Ectodermal cell (in vitro differentiated cells): ENCODE results near the gene KRI1.
A peak's percentile ranks its signal among the peaks of the same experiment; 100 is the strongest.
"Not testable (repeated sequence)": the region's sequence is repeated elsewhere in the genome, so short reads cannot be mapped to it uniquely, and the experiment has no call there.

Source experiments
- H3K27ac ChIP-seq: 2 replicates; pipeline ENCODE4 v1.7.0; 2013; ENCODE audit warnings: mild to moderate bottlenecking, low read depth, low read length; ENCODE audit not compliant: insufficient read depth, poor library complexity, severe bottlenecking
- H3K27me3 ChIP-seq: 2 replicates; pipeline ENCODE4 v1.7.0; 2013; ENCODE audit warnings: mild to moderate bottlenecking, low read length; ENCODE audit not compliant: insufficient read depth, control insufficient read depth, poor library complexity, severe bottlenecking
- H3K36me3 ChIP-seq: one replicate; pipeline ENCODE4 v1.7.0; 2013; ENCODE audit warnings: low read length; ENCODE audit not compliant: control insufficient read depth, insufficient read depth
- H3K4me1 ChIP-seq: one replicate; pipeline ENCODE4 v1.7.0; 2013; ENCODE audit warnings: low read length; ENCODE audit not compliant: control insufficient read depth, insufficient read depth
- H3K4me3 ChIP-seq: 2 replicates; pipeline ENCODE4 v1.7.0; 2013; ENCODE audit warnings: low read depth, low read length, control low read depth; ENCODE audit not compliant: insufficient read depth
- H3K9me3 ChIP-seq: 2 replicates; pipeline ENCODE4 v1.7.0; 2013; ENCODE audit warnings: mild to moderate bottlenecking, low read length, moderate library complexity; ENCODE audit not compliant: control insufficient read depth
- WGBS, 2 experiments: methylation state at CpG; one replicate each; pipeline ENCODE4 v1.1.7; 2013; ENCODE audit warnings: missing lambda C conversion rate in 2 of 2; 5-methylcytosine and 5-hydroxymethylcytosine counted together

KRI1 gene

DNA sequence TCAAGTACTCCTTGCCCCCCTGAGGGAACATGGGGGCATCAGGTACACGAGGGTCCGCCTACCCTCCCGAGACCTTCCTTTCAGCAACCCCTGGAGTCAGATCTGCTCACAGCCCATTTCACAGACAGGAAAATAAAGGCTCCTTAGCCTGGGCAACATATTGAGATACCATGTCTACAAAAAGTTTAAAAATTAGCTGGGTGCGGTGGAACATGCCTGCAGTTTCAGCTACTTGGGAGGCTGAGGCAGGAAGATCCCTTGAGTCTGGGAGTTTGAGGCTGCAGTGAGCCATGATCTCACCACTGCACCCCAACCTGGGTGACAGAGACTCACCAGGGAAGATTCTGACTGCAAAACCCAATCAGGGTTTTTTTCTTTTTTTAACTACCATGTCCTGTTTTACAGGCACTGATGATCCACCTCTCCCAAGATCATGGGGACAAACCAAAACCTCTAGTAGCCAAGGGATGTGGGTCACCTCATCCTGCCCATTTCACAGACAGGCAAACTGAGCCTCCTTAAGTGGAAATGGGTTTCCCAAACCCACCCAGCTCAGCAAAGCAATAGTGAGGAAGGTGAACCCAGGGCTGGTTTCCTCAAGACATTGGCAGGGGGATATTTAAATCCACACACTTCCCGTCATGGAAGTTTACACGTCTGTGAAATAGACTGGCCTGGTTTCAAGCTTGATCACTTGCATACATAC lies 9.4 kb upstream of the KRI1 start:
- H3K9me3 ChIP-seq, result no peaks in the 10 kb centered on the region
- no peaks in the 10 kb centered on the region for H3K27me3 ChIP-seq
- H3K27ac ChIP-seq, result no peak overlapping the region
- H3K4me1 ChIP-seq, result no peaks in the 10 kb centered on the region
- 89 to 92% methylated on average over 6 of the region's 6 CpGs for WGBS, 2 experiments
- no peak overlapping the region for H3K4me3 ChIP-seq
- H3K36me3 ChIP-seq, result no peaks in the 10 kb centered on the region

DNA sequence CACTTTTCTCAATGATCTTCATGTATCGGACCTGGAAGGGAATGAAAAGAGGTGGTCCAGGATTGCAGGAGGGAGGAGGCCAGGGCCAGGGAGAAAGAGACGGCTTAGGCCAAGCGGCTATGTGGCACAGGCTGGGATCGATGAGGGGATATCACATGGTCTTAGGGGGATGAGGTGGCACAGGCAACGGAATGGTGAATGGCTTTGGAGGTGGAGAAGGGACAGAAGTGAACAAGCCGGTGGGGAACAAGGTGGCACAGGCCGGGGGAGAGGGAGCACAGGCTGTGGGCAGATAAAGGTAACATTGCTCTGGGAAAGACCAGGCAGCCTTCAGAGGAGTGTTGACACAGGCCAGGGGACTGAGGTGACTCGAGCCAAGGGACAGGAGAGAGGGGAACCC lies 8.7 kb upstream of the KRI1 start:
- Histone ChIP-seq H3K9me3 (no peaks in the 10 kb centered on the region), H3K27me3 (no peaks in the 10 kb centered on the region), H3K27ac (no peak overlapping the region), H3K36me3 (no peaks in the 10 kb centered on the region), H3K4me3 (no peak overlapping the region), H3K4me1 (no peaks in the 10 kb centered on the region)
- WGBS, 2 experiments, result 92 to 93% methylated on average over 8 of the region's 8 CpGs

DNA sequence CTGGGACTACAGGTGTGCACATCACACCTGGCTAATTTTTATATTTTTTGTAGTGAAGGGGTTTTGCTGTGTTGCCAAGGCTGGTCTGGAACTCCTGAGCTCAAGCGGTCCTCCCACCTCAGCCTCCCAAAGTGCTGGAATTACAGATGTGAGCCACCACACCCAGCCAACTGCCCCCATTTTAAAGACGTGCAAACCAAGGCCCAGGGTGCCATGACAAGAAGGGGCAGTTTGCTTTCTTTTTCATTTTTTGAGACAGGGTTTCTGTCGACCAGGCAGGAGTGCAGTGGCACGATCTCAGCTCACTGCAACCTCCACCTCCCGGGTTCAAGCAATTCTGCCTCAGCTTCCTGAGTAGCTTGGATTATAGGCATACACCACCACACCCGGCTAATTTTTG lies 8.0 kb upstream of the KRI1 start:
- WGBS, 2 experiments, result 94 to 96% methylated on average over 6 of the region's 6 CpGs

DNA sequence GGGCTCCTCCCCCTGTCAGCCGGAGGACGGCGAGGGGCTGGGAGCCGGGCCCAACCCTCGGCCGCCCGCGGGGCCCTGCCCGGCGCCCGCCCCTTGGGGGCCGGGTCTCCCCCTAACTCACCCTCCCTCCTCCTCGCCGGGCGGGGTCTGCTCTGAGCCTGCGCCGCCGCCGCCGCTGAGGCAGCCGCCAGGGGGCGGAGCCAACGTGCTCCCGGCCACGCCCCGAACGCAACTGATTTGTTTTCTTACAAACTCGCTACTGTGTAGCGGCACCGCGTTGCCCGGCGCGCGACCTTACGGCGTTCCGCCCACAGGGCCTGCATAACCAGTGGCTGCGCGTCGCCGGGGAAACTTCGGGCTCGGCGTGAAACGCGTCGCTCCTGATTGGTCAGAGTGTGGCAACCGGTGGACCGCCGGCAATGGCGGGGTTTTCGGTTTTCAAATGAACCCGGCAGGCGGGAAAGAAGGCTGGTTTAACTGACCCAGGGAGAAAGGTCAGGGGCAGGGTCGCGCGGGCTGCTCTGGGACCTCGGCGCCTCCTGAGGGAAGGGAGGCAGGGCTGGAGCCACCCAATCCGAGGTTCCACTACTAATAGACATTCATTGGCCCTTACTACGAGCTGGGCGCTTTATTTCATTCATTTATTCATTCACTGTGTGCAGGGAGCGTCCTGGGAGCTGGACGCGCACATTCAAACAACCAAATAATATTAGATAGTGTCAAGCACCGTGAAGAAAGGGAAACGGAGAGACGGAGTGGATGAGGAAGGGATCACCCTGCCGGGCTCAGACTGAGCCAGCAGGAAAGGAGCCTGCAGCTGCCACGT lies 3.2 kb upstream of the KRI1 start, which contains the start of gene CDKN2D:
CDKN2D (minus strand) TSS at position 154 of the 826 bp plus-strand sequence. CDS start 326 bp downstream, outside the sequence.
- WGBS, 2 experiments, result 0 to 1% methylated on average over 68 to 71 of the region's 71 CpGs
- peak within 1 kb of the TSS; percentile 76 for H3K27ac ChIP-seq
- H3K9me3 ChIP-seq, result no peaks in the 10 kb centered on the region

More for the DNA sequence above, 8.0 kb upstream of the KRI1 start:
- H3K36me3 ChIP-seq, H3K4me1 ChIP-seq, H3K4me3 ChIP-seq, H3K27ac ChIP-seq, H3K27me3 ChIP-seq, H3K9me3 ChIP-seq: not testable (repeated sequence)

DNA sequence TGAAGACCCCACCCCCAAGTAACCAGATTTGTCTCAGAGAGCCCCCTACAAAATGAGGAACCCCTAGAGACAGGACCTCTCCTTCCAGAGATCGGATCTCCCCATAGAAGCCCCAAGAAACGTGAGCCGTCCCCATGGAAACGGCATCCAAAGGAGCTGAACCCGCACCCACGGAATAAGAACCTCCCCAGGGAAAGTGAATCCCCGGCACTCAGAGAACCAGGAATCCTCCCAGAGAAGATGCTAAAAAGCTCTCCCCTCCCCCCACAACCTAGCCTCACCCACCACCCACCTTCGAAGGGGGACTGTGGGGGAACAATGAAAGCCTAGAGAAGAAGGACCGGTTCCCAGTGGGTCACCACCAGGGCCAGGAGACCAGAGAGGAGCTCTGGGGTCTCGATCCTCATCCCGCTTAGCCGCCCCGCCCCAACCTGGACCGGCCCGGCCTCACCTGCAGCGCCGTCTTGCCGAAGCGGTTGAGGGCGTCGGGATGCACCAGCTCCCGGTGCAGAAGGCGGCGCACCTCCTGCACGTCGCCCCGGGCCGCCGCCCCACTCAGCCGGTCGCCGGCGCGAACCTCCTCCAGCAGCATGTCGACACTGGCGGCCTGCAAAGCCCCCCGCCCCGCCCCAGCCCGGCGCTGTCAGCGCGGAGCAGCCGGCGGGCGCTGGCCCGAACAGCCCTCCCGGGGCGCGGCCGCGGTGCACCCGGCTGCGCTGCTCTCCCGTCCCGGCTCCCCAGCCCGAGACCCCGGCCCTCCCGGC lies 2.4 kb upstream of the KRI1 start:
- Histone ChIP-seq H3K9me3 (no peaks in the 10 kb centered on the region), H3K27ac (no peak overlapping the region), H3K36me3 (no peaks in the 10 kb centered on the region), H3K4me3 (peak overlapping the region; percentile 52), H3K4me1 (peaks cover 4% of the 10 kb centered on the region), H3K27me3 (peaks cover 22% of the 10 kb centered on the region)
- 2% methylated on average over 58 of the region's 58 CpGs for WGBS, 2 experiments

More for the DNA sequence above, 3.2 kb upstream of the KRI1 start, which contains the start of gene CDKN2D:
- Histone ChIP-seq H3K4me1 (peaks cover 4% of the 10 kb centered on the region), H3K4me3 (peak within 1 kb of the TSS; percentile 62), H3K36me3 (no peaks in the 10 kb centered on the region), H3K27me3 (peaks cover 22% of the 10 kb centered on the region)

DNA sequence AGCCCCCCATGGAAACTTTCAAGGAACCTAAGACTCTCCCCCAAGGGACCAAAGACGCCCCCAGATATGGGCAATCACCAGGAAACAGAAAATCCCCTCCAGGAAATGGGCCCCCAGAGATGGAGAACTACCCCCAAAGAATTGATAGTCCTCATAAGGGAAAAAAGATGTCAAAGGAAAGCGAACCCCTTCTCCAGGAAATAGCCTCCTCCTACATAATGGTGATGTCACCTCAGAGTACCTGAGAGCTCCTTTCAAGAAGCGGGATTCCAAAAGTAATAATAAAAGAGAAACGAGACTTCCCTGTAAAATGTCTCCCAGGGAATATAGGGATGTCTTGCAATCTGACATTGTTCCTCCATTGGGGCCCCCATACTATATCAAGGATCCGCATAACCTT lies 1.8 kb upstream of the KRI1 start:
- whole genome bisulfite sequencing, 2 experiments, result 52 to 54% methylated on average over 5 of the region's 5 CpGs
- no peaks in the 10 kb centered on the region for H3K36me3 ChIP-seq

DNA sequence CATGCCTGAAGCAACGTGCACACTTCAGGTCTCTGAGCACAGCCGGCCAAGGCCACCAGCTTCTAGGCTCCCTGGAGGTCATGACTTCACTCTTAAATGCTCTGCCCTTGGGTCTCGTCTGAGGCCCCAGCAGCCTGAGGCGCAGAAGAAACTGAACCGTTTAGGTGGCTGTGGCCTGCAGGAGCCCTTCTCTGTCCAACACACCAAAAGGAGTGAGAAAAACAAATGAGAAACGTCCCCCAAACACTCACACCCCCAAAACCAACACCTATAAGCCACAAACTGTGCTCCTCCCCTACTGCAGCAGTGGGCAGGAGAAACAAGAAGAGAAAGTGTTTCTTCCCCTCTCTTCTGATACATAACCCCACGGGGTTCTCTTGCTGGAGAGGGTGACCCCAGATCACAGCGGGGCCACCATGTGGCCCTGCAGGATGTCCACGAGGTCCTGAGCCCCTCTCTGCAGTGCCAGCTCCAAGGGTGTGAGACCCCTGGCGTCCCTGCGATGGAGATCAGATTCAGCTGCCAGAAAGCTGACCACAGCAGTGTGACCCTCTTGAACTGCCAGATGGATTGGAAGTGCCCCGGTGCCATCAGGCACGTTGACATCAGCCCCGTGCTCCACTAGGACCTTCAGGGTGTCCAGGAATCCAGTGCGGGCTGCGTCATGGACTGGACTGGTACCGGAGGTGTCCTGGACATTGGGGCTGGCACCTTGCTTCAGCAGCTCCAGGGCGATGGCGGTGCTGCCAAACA lies 1.0 kb upstream of the KRI1 start:
- no peak overlapping the region for H3K27ac ChIP-seq
- 86 to 87% methylated on average over 19 of the region's 19 CpGs for WGBS, 2 experiments
- H3K4me3 ChIP-seq, result no peak overlapping the region

More for the DNA sequence above, 1.8 kb upstream of the KRI1 start:
- H3K4me3 ChIP-seq, result peak overlapping the region; percentile 52
- H3K27me3 ChIP-seq, result peaks cover 22% of the 10 kb centered on the region
- no peak overlapping the region for H3K27ac ChIP-seq
- peaks cover 4% of the 10 kb centered on the region for H3K4me1 ChIP-seq
- no peaks in the 10 kb centered on the region for H3K9me3 ChIP-seq

DNA sequence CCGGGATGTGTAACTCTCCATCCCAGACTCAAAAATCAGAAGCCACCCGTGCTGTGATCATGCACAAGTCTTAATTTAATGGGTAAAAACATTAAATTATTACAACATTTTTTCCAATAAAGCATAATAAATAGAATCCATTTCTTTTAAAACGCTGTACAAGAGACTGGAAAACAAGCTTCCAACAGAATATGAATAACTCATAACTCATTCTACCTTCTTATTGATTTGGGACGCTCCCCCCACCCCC lies 523 bp upstream of the KRI1 start:
- Histone ChIP-seq H3K4me3 (peak overlapping the region; percentile 79), H3K9me3 (no peaks in the 10 kb centered on the region), H3K27me3 (peaks cover 22% of the 10 kb centered on the region), H3K4me1 (peaks cover 4% of the 10 kb centered on the region), H3K27ac (no peak overlapping the region), H3K36me3 (no peaks in the 10 kb centered on the region)
- 37 to 39% methylated on average over 4 of the region's 4 CpGs for WGBS, 2 experiments

More for the DNA sequence above, 1.0 kb upstream of the KRI1 start:
- Histone ChIP-seq H3K27me3 (peaks cover 22% of the 10 kb centered on the region), H3K9me3 (no peaks in the 10 kb centered on the region), H3K36me3 (no peaks in the 10 kb centered on the region), H3K4me1 (peaks cover 4% of the 10 kb centered on the region)

DNA sequence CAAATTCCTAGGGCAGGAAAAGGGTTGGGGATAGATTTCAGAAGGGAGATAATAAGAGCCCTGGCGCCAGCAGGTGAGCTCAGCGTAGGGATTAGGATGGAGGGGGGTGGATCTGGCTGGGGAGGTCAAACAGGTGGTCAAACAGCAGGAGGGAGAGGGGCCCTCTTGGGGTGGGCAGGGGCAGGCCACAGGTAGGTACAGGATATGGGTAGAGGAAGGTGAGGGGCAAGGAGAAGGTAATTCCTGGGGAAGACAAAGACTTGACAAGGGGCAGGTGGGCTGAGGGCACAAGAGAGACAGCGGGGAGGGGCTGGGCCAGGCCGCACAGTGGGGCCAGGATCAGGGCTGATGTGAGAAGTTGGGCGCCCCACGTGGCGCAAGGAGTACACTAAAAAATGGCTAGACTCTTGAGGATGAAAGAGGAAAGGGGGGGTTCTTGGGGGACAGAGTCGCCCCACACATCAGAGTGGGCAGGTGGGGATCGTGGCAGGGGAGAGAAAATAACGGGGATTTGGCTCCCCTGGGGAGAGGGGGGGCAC lies 713 bp downstream of the KRI1 start:
- WGBS, 2 experiments, result 7 to 9% methylated on average over 10 of the region's 10 CpGs

More for the DNA sequence above, 713 bp downstream of the KRI1 start:
- Histone ChIP-seq H3K9me3 (no peaks in the 10 kb centered on the region), H3K4me3 (peak overlapping the region; percentile 79), H3K27ac (peak overlapping the region; percentile 58), H3K36me3 (peaks cover 9% of the 10 kb centered on the region), H3K4me1 (peaks cover 4% of the 10 kb centered on the region), H3K27me3 (peaks cover 22% of the 10 kb centered on the region)
